ENCODE results near the gene GPANK1.

- no peak for TF ChIP-seq CTCF (IDR thresholded peaks at IDR 0.05)
- no peak for TF ChIP-seq EZH2 (IDR thresholded peaks at IDR 0.05)
- no peak for TF ChIP-seq EZH2phosphoT487 (IDR thresholded peaks at IDR 0.05)
Measured at GRCh38 chr6:31640612-31641011, 24.2 kb downstream of the GPANK1 start.

Measured in neural progenitor cell (in vitro differentiated cells).